ENCODE measurements around the gene CDK14.

The CDK14 gene

GRCh38 chr7:90736968-90737939 lies 141.1 kb downstream of the CDK14 start:
- TF ChIP-seq SIN3A (IDR thresholded peaks at IDR 0.05; ENCODE audit: borderline replicate concordance, insufficient read depth, low read length) (no peak), POLR2AphosphoS5 (IDR thresholded peaks at IDR 0.05; ENCODE audit: low read depth, low read length) (no peak), TAF1 (IDR thresholded peaks at IDR 0.05; ENCODE audit: borderline replicate concordance, insufficient read depth, low read length) (no peak), FOXP2 (optimal IDR thresholded peaks at IDR 0.05; ENCODE audit: borderline replicate concordance, extremely low read depth, extremely low read length, insufficient read depth) (no peak)
- TF ChIP-seq, protein P1, sequence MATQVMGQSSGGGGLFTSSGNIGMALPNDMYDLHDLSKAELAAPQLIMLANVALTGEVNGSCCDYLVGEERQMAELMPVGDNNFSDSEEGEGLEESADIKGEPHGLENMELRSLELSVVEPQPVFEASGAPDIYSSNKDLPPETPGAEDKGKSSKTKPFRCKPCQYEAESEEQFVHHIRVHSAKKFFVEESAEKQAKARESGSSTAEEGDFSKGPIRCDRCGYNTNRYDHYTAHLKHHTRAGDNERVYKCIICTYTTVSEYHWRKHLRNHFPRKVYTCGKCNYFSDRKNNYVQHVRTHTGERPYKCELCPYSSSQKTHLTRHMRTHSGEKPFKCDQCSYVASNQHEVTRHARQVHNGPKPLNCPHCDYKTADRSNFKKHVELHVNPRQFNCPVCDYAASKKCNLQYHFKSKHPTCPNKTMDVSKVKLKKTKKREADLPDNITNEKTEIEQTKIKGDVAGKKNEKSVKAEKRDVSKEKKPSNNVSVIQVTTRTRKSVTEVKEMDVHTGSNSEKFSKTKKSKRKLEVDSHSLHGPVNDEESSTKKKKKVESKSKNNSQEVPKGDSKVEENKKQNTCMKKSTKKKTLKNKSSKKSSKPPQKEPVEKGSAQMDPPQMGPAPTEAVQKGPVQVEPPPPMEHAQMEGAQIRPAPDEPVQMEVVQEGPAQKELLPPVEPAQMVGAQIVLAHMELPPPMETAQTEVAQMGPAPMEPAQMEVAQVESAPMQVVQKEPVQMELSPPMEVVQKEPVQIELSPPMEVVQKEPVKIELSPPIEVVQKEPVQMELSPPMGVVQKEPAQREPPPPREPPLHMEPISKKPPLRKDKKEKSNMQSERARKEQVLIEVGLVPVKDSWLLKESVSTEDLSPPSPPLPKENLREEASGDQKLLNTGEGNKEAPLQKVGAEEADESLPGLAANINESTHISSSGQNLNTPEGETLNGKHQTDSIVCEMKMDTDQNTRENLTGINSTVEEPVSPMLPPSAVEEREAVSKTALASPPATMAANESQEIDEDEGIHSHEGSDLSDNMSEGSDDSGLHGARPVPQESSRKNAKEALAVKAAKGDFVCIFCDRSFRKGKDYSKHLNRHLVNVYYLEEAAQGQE (IDR thresholded peaks at IDR 0.05; ENCODE audit: insufficient read depth in 1 of 2, low read depth in 2 of 2, low read length in 2 of 2), result no peak

- no peak for TF ChIP-seq FOXP2 (optimal IDR thresholded peaks at IDR 0.05; ENCODE audit: borderline replicate concordance, extremely low read depth, extremely low read length, insufficient read depth)
- TF ChIP-seq POLR2AphosphoS5 (IDR thresholded peaks at IDR 0.05; ENCODE audit: low read depth, low read length), result no peak
- TF ChIP-seq, protein P1 (IDR thresholded peaks at IDR 0.05; ENCODE audit: insufficient read depth in 1 of 2, low read depth in 2 of 2, low read length in 2 of 2), result no peak
- no peak for TF ChIP-seq SIN3A (IDR thresholded peaks at IDR 0.05; ENCODE audit: borderline replicate concordance, insufficient read depth, low read length)
- no peak for TF ChIP-seq TAF1 (IDR thresholded peaks at IDR 0.05; ENCODE audit: borderline replicate concordance, insufficient read depth, low read length)
Measured at GRCh38 chr7:90738249-90738648, 142.1 kb downstream of the CDK14 start.

GRCh38 chr7:90739716-90740115 lies 143.6 kb downstream of the CDK14 start:
- TF ChIP-seq POLR2AphosphoS5 (IDR thresholded peaks at IDR 0.05; ENCODE audit: low read depth, low read length) (no peak), TAF1 (IDR thresholded peaks at IDR 0.05; ENCODE audit: borderline replicate concordance, insufficient read depth, low read length) (no peak)

DNA sequence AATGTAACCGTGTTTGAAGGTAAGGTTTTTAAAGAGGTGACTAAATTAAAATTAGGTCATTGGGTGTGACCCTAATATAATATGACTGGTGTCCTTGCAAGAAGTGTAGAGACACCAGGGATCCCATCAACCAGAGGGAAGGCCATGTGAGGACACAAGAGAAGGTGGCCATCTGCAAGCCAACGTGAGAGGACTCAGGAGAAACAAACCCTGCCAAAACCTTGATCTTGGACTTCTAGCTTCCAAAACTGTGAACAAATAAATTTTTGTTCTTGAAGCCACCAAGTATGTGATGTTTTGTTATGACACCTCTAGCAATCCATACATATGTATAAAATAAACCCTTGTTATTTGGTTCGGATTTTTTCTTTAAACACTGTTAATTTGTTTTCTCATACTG lies 144.3 kb downstream of the CDK14 start:
- TF ChIP-seq TAF1 (IDR thresholded peaks at IDR 0.05; ENCODE audit: borderline replicate concordance, insufficient read depth, low read length) (no peak), SIN3A (IDR thresholded peaks at IDR 0.05; ENCODE audit: borderline replicate concordance, insufficient read depth, low read length) (no peak), FOXP2 (optimal IDR thresholded peaks at IDR 0.05; ENCODE audit: borderline replicate concordance, extremely low read depth, extremely low read length, insufficient read depth) (no peak), POLR2AphosphoS5 (IDR thresholded peaks at IDR 0.05; ENCODE audit: low read depth, low read length) (no peak)
- TF ChIP-seq, protein P1 (IDR thresholded peaks at IDR 0.05; ENCODE audit: insufficient read depth in 1 of 2, low read depth in 2 of 2, low read length in 2 of 2), result no peak

DNA sequence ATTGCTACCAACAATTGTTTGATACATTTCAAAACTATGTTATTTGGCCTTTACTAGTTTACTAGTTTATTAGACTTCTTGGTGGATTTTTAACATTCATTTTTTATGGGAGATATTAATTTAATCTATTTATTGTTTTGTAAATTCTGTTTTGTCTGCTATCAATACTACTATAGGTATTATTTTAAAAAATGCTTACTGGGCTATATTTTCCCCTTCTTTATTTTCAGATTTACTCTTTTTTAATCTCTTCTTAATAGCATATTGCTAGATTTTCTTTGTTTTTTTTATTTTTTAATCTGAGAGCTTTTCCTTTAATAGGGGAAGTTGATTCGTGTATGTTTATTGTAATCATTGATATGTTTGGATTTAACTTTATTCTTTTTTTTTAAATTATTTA lies 147.5 kb downstream of the CDK14 start:
- TF ChIP-seq POLR2AphosphoS5 (IDR thresholded peaks at IDR 0.05; ENCODE audit: low read depth, low read length) (no peak), FOXP2 (optimal IDR thresholded peaks at IDR 0.05; ENCODE audit: borderline replicate concordance, extremely low read depth, extremely low read length, insufficient read depth) (no peak)

GRCh38 chr7:90747516-90747915 lies 151.4 kb downstream of the CDK14 start:
- TF ChIP-seq FOXP2 (optimal IDR thresholded peaks at IDR 0.05; ENCODE audit: borderline replicate concordance, extremely low read depth, extremely low read length, insufficient read depth), result no peak
- no peak for TF ChIP-seq POLR2AphosphoS5 (IDR thresholded peaks at IDR 0.05; ENCODE audit: low read depth, low read length)
- TF ChIP-seq, protein P1 (IDR thresholded peaks at IDR 0.05; ENCODE audit: insufficient read depth in 1 of 2, low read depth in 2 of 2, low read length in 2 of 2), result no peak
- no peak for TF ChIP-seq SIN3A (IDR thresholded peaks at IDR 0.05; ENCODE audit: borderline replicate concordance, insufficient read depth, low read length)
- TF ChIP-seq TAF1 (IDR thresholded peaks at IDR 0.05; ENCODE audit: borderline replicate concordance, insufficient read depth, low read length), result no peak

All from PFSK-1 (cell line).